B cell (primary cell): ENCODE data around the gene TCFL5. TPM values are rescaled to one million over a fixed set of nuclear protein-coding genes. Genes with fewer than 3 reads are reported as not detected.

Experiments
- ATAC-seq: fragments of 200-7000 bp; cut with Tn5 transposase; one replicate; pipeline ENCODE4 v1.10.0; 2021; ENCODE audit warnings: low read depth, mild to moderate bottlenecking, moderate number of reproducible peaks, moderate library complexity
- CTCF ChIA-PET: fragments of 350-600 bp; sonication (Branson Sonifier 250); formaldehyde crosslinking; loops from one replicate; lab custom pipeline; 2021; ENCODE audit warnings: antibody characterized with exemption, inconsistent platforms; lab: Charles Lee
- POLR2A ChIA-PET: fragments of 350-600 bp; sonication (Branson Sonifier 250); formaldehyde crosslinking; loops from one replicate; lab custom pipeline; 2021; ENCODE audit warnings: antibody characterized with exemption; lab: Charles Lee
- DNase-seq: peaks from one replicate; pipeline ENCODE4 v3.0.0; 2013
- H2AFZ ChIP-seq: 2 replicates; pipeline ENCODE4 v1.6.1; 2012; ENCODE audit warnings: mild to moderate bottlenecking, low read depth, low read length; ENCODE audit not compliant: insufficient read depth, poor library complexity, severe bottlenecking
- H3K27ac ChIP-seq, 2 donors: 1 replicate in 1 of 2; 2 replicates in 1 of 2; pipeline ENCODE4 v1.5.1; 2012 to 2013; ENCODE audit warnings: low read length in 2 of 2, mild to moderate bottlenecking in 2 of 2, moderate library complexity in 1 of 2
- H3K27me3 ChIP-seq, 4 experiments: fragments of 200-600 bp in 1 of 4; sonication (generic) in 1 of 4; replicated peaks in 1 of 4; 1 replicate in 2 of 4; 2 replicates in 2 of 4; pipeline versions ENCODE4 v1.6.1 to v1.7.0; 2013 to 2016; ENCODE audit warnings: low read length in 3 of 4, mild to moderate bottlenecking in 2 of 4, mixed read lengths in 1 of 4, moderate library complexity in 1 of 4; ENCODE audit not compliant: insufficient read depth in 4 of 4, control insufficient read depth in 3 of 4; ENCODE audit errors: control extremely low read depth in 1 of 4
- H3K36me3 ChIP-seq, 2 experiments: replicated peaks in 1 of 2; 1 replicate in 1 of 2; 2 replicates in 1 of 2; pipeline versions ENCODE4 v1.6.1 to v1.7.1; 2013; ENCODE audit warnings: low read length in 1 of 2; ENCODE audit not compliant: insufficient read depth in 2 of 2, control insufficient read depth in 1 of 2; ENCODE audit errors: control extremely low read depth in 1 of 2, extremely low read depth in 1 of 2
- H3K4me1 ChIP-seq, 2 donors: fragments of 200-600 bp in 1 of 2; sonication (generic) in 1 of 2; 1 replicate in 1 of 2; 2 replicates in 1 of 2; pipeline versions ENCODE4 v1.5.1 to v1.6.1; 2013 to 2017; ENCODE audit warnings: low read length in 2 of 2; ENCODE audit not compliant: control insufficient read depth in 2 of 2, insufficient read depth in 2 of 2
- H3K4me2 ChIP-seq: replicated peaks from 2 replicates; pipeline ENCODE3; 2012; ENCODE audit warnings: mild to moderate bottlenecking, low read depth, low read length; ENCODE audit not compliant: poor library complexity, severe bottlenecking
- H3K4me3 ChIP-seq, 5 experiments: fragments of 200-600 bp in 1 of 5; sonication (generic) in 1 of 5; 1 replicate in 3 of 5; 2 replicates in 2 of 5; pipeline versions ENCODE4 v1.5.1 to v1.7.0; 2011 to 2016; ENCODE audit warnings: low read length in 4 of 5, mild to moderate bottlenecking in 4 of 5, low read depth in 2 of 5, control low read depth in 1 of 5, moderate library complexity in 1 of 5; ENCODE audit not compliant: insufficient read depth in 1 of 5; ENCODE audit errors: control extremely low read depth in 1 of 5, extremely low read depth in 1 of 5
- H3K79me2 ChIP-seq: fragments of 200-600 bp; sonication (generic); one replicate; pipeline ENCODE4 v1.6.0; 2016; ENCODE audit warnings: low read length; ENCODE audit not compliant: control insufficient read depth, insufficient read depth
- H3K9ac ChIP-seq: fragments of 200-600 bp; sonication (generic); 2 replicates; pipeline ENCODE4 v1.6.1; 2017; ENCODE audit warnings: mild to moderate bottlenecking, low read length, moderate library complexity
- H3K9me3 ChIP-seq, 3 donors: one replicate each; pipeline versions ENCODE4 v1.6.1 to v1.7.1; 2013; ENCODE audit warnings: low read length in 2 of 3; ENCODE audit not compliant: control insufficient read depth in 2 of 3, insufficient read depth in 1 of 3; ENCODE audit errors: control extremely low read depth in 1 of 3
- H4K20me1 ChIP-seq: 2 replicates; pipeline ENCODE4 v1.6.0; 2012; ENCODE audit warnings: mild to moderate bottlenecking, low read length; ENCODE audit not compliant: insufficient read depth, control insufficient read depth, poor library complexity, severe bottlenecking
- H3K27ac Mint-ChIP-seq: one replicate; pipeline ENCODE4 v1.8.0; 2021; ENCODE audit warnings: mixed read lengths
- H3K27me3 Mint-ChIP-seq: one replicate; pipeline ENCODE4 v1.8.0; 2021; ENCODE audit warnings: mixed read lengths
- H3K4me1 Mint-ChIP-seq: one replicate; pipeline ENCODE4 v1.8.0; 2021; ENCODE audit warnings: mixed read lengths
- H3K4me3 Mint-ChIP-seq: one replicate; pipeline ENCODE4 v1.8.0; 2021; ENCODE audit warnings: mixed read lengths
- H3K9me3 Mint-ChIP-seq: one replicate; pipeline ENCODE4 v1.8.0; 2022; ENCODE audit warnings: mixed read lengths; ENCODE audit not compliant: insufficient read depth
- EZH2 ChIP-seq: IDR thresholded peaks from 2 replicates; pipeline ENCODE4 v1.6.1; 2012; ENCODE audit warnings: borderline replicate concordance, low read depth, mild to moderate bottlenecking, moderate library complexity, low read length; ENCODE audit not compliant: insufficient read depth, poor library complexity, severe bottlenecking
- WGBS: methylation state at CpG from one replicate; pipeline ENCODE4 v1.1.5; 2013; ENCODE audit warnings: missing lambda C conversion rate; ENCODE audit not compliant: insufficient coverage; 5-methylcytosine and 5-hydroxymethylcytosine counted together
- intact Hi-C: fragments of 100-400 bp; cut with micrococcal nuclease; formaldehyde crosslinking; loops from one replicate; pipeline ENCODE4 v1.10.0; 2022
- polyA plus RNA-seq: library from polyadenylated mRNA; depleted of rRNA; stranded (reverse); fragments of >200 nt; gene quantifications from 2 replicates; pipeline ENCODE4 v1.2.3, GENCODE V29; 2012
- total RNA-seq, 2 donors: library from RNA; stranded (reverse); fragments of 120-200 nt in 1 of 2; gene quantifications; 1 replicate in 1 of 2; 2 replicates in 1 of 2; pipeline versions ENCODE4 v1.2.3 to v1.2.4, GENCODE V29; 2013 to 2022
- TF ChIP-seq, protein P1 (sequence below): fragments of 200-600 bp; IDR thresholded peaks from one replicate; pipeline ENCODE4 v1.8.0; 2022; ENCODE audit warnings: antibody characterized with exemption, mild to moderate bottlenecking

TCFL5 gene
- total and polyA plus RNA-seq, 2 donors (not counting 1 experiment from before 2014, with no cell fraction given): 2.0 to 16.2 TPM

DNA sequence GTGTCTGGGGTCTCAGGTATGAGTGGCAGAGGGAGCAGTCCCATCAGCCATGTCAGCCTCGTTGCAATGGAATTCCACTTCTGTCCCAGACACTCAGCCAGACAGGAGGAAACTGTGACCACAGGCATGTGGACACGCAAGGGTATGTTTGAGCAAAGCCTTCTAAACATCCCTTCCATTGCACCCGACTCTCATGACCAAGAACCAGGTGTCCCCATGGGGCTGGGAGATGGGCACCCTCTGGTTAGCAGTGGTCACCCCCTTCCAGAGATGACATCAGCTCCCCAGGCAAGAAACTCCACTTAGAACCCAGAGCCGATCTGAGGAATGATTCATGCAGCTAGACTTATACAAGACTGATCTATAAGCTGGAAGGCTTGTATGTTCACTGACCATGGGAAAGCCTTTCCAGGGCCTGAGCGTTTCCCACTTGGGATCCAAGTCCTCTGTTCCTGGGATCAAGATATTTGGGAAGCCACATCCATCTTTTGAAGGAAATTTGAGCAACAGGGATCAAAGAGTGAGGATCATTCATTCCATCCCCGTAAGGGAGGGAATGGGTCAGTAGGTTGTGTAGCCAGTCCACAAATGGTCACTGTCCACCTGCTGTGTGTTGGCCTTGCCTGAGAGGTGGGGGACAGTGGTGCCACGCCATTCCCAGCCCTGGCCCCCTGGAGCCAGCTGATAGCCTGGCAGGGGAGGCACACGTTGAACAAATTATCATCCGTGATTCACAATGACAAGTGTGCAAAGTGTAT, 69.3 kb downstream of the TCFL5 start:
- intact Hi-C loops: loop anchor here (2.0 to 10.0 kb wide), 5 partner anchors 70 to 555 kb away; partner anchors contain the start of genes CABLES2, OSBPL2, RPS21 and SLC17A9
- Histone ChIP-seq H3K9me3 (no peaks in the 10 kb centered on the region), H3K4me1 (peaks cover 13 to 41% of the 10 kb centered on the region in 2 donors), H3K27ac (peak overlapping the region in 1 of 2 donors; percentile 29), H3K4me3 (no peak overlapping the region), H3K36me3 (no peaks in the 10 kb centered on the region), H3K79me2 (peaks cover 5% of the 10 kb centered on the region), H4K20me1 (peaks cover 6% of the 10 kb centered on the region), H3K4me2 (no peak overlapping the region), H3K27me3 (no peaks in the 10 kb centered on the region), H2AFZ (no peak overlapping the region), H3K9ac (no peak overlapping the region)
- Mint-ChIP-seq H3K4me3 (no peak overlapping the region), H3K4me1 (peaks cover 27% of the 10 kb centered on the region), H3K27me3 (no peaks in the 10 kb centered on the region), H3K9me3 (no peaks in the 10 kb centered on the region), H3K27ac (peak overlapping the region; percentile 64)
- TF ChIP-seq, protein P1, sequence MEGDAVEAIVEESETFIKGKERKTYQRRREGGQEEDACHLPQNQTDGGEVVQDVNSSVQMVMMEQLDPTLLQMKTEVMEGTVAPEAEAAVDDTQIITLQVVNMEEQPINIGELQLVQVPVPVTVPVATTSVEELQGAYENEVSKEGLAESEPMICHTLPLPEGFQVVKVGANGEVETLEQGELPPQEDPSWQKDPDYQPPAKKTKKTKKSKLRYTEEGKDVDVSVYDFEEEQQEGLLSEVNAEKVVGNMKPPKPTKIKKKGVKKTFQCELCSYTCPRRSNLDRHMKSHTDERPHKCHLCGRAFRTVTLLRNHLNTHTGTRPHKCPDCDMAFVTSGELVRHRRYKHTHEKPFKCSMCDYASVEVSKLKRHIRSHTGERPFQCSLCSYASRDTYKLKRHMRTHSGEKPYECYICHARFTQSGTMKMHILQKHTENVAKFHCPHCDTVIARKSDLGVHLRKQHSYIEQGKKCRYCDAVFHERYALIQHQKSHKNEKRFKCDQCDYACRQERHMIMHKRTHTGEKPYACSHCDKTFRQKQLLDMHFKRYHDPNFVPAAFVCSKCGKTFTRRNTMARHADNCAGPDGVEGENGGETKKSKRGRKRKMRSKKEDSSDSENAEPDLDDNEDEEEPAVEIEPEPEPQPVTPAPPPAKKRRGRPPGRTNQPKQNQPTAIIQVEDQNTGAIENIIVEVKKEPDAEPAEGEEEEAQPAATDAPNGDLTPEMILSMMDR: no peak
- no peak for TF ChIP-seq EZH2
- DNase-seq (no peak), ATAC-seq (no peak)
- WGBS: 70% methylated on average over 8 of the region's 9 CpGs
- ChIA-PET CTCF (interaction anchor here (0.8 to 2.7 kb wide), 20 partner anchors 12 to 383 kb away, joined by 3 to 22 read pairs (median 8); partner anchors contain the start of genes OGFR and SLCO4A1), POLR2A (no interaction called here)
